Measurements from ENCODE around the gene HIGD1B.

Gene HIGD1B

GRCh38 chr17:44848961-44849489 is 1.3 kb downstream of the HIGD1B start:
- ChIA-PET CTCF (interaction anchor here (0.7 to 8.0 kb wide), 2 partner anchors 14 to 70 kb away, joined by 3 to 56 read pairs; no protein-coding TSS in a partner anchor), POLR2A (interaction anchor here (1.1 kb wide), 1 partner anchor 74 kb away, joined by 3 read pairs; no protein-coding TSS in a partner anchor)
- TF ChIP-seq SP2 (tag by site-specific recombination; IDR thresholded peaks at IDR 0.05) (no peak), ZNF37A (tag by site-specific recombination; IDR thresholded peaks at IDR 0.05) (no peak), ZBTB17 (tag by site-specific recombination; IDR thresholded peaks at IDR 0.05) (no peak), ZNF513 (tag by site-specific recombination; IDR thresholded peaks at IDR 0.05) (no peak), ZNF707 (tag by site-specific recombination; IDR thresholded peaks at IDR 0.05) (no peak), ZNF416 (tag by site-specific recombination; IDR thresholded peaks at IDR 0.05) (no peak), ZEB2 (tag by site-specific recombination; IDR thresholded peaks at IDR 0.05) (no peak), ZNF292 (tag by site-specific recombination; IDR thresholded peaks at IDR 0.05; ENCODE audit: borderline replicate concordance, low read depth) (no peak), ZNF121 (tag by site-specific recombination; IDR thresholded peaks at IDR 0.05) (no peak), ZNF580 (tag by site-specific recombination; IDR thresholded peaks at IDR 0.05) (no peak), ELK4 (IDR thresholded peaks at IDR 0.05; ENCODE audit: borderline replicate concordance, low read depth, low read length) (no peak), ZNF148 (tag by site-specific recombination; IDR thresholded peaks at IDR 0.05; ENCODE audit: borderline replicate concordance) (no peak), PRDM10 (tag by site-specific recombination; IDR thresholded peaks at IDR 0.05) (no peak), ZNF140 (tag by site-specific recombination; IDR thresholded peaks at IDR 0.05) (no peak), TSHZ1 (tag by site-specific recombination; IDR thresholded peaks at IDR 0.05; ENCODE audit: borderline replicate concordance) (no peak), ZNF223 (tag by site-specific recombination; IDR thresholded peaks at IDR 0.05) (no peak), BCL6B (tag by site-specific recombination; IDR thresholded peaks at IDR 0.05) (no peak), ZBTB6 (tag by site-specific recombination; IDR thresholded peaks at IDR 0.05) (no peak), PRDM1 (tag by site-specific recombination; IDR thresholded peaks at IDR 0.05) (no peak), ZNF654 (tag by site-specific recombination; IDR thresholded peaks at IDR 0.05; ENCODE audit: low read depth) (no peak)
- Histone ChIP-seq H3K36me3 (ENCODE audit: control insufficient read depth in 2 of 2, insufficient read depth in 1 of 2, low read length in 2 of 2) (peaks cover 29 to 47% of the 10 kb centered on the region in 2 experiments), H3K4me1 (ENCODE audit: control insufficient read depth, insufficient read depth, low read length) (no peaks in the 10 kb centered on the region), H3K9me3 (ENCODE audit: control insufficient read depth, insufficient read depth, low read depth, low read length) (no peaks in the 10 kb centered on the region), H3K27ac (ENCODE audit: extremely low read depth, low read depth, low read length) (no peak overlapping the region), H3K4me3 (ENCODE audit: low read depth, low read length) (no peak overlapping the region)
